ENCODE measurements around the gene NXPH1. TPM values are rescaled to one million over a fixed set of nuclear protein-coding genes. Genes with fewer than 3 reads are reported as not detected.

Gene NXPH1
- total RNA-seq, 1 donor from 2014 or later, result not detected

DNA sequence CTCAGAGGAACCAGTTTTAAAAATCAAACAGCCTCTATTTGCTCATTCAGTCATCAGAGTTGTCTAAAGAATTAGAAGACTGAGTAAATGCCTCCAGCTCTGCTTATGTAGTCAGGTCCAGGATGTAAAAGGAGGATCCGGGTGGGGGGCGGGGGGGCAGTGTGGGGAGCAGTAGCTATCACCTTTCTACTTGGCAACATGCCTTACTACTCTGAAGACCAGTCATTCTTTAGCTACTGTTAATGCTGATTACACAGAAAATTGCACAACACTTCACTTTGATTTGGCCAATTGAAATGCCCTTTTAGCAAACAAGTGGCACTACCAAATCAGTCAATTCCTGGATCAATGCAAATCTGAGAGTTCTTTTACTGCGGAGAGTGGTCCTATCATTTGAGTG lies 164.2 kb downstream of the NXPH1 start:
- no peaks in the 10 kb centered on the region for H3K79me2 ChIP-seq (ENCODE audit: low read depth)
- H3F3A ChIP-seq (ENCODE audit: low read depth), result no peaks in the 10 kb centered on the region
- TF ChIP-seq EZH2phosphoT487 (IDR thresholded peaks at IDR 0.05) (no peak), EZH2 (IDR thresholded peaks at IDR 0.05) (no peak)
- TF ChIP-seq, protein P1, sequence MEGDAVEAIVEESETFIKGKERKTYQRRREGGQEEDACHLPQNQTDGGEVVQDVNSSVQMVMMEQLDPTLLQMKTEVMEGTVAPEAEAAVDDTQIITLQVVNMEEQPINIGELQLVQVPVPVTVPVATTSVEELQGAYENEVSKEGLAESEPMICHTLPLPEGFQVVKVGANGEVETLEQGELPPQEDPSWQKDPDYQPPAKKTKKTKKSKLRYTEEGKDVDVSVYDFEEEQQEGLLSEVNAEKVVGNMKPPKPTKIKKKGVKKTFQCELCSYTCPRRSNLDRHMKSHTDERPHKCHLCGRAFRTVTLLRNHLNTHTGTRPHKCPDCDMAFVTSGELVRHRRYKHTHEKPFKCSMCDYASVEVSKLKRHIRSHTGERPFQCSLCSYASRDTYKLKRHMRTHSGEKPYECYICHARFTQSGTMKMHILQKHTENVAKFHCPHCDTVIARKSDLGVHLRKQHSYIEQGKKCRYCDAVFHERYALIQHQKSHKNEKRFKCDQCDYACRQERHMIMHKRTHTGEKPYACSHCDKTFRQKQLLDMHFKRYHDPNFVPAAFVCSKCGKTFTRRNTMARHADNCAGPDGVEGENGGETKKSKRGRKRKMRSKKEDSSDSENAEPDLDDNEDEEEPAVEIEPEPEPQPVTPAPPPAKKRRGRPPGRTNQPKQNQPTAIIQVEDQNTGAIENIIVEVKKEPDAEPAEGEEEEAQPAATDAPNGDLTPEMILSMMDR (IDR thresholded peaks at IDR 0.05), result no peak
- no peak overlapping the region for H3K4me2 ChIP-seq
- Mint-ChIP-seq H3K4me3 (no peak overlapping the region), H3K9me3 (no peaks in the 10 kb centered on the region), H3K36me3 (no peaks in the 10 kb centered on the region), H3K27ac (no peak overlapping the region), H3K4me1 (no peaks in the 10 kb centered on the region), H3K27me3 (ENCODE audit: insufficient read depth, low read depth) (no peaks in the 10 kb centered on the region)
- no peaks in the 10 kb centered on the region for H3K36me3 ChIP-seq
- H2AFZ ChIP-seq (replicated peaks), result no peak overlapping the region
- H3K27ac ChIP-seq, result no peak overlapping the region
- no peak overlapping the region for H3K9ac ChIP-seq
- H3K9me3 ChIP-seq (ENCODE audit: low read depth), result no peaks in the 10 kb centered on the region
- H3K4me3 ChIP-seq, result no peak overlapping the region
- H4K20me1 ChIP-seq (ENCODE audit: low read depth), result no peaks in the 10 kb centered on the region
- H3K27me3 ChIP-seq, result no peaks in the 10 kb centered on the region
- DNase-seq (ENCODE audit: low spot score), result no peak
- H3K4me1 ChIP-seq, result no peaks in the 10 kb centered on the region

DNA sequence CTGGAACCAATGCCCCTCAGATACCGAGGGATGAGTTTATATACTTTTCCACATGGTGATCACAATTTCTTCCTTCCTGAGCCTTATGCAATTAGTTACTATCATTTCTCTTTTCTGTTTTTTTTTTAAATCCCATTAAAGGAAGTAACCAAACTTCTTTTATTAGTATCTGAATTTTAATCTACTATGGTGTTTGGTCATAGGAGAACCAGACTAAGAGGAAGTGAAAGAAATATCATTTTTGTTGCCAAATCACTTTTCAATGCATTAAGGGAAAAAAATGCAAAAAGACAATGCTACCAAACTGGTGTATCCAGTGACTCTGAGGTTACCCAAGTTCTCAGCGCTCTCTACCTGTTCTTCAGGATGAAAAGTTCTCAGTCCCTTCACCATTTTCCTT lies 167.7 kb downstream of the NXPH1 start:
- Mint-ChIP-seq H3K9me3 (no peaks in the 10 kb centered on the region), H3K27ac (no peak overlapping the region), H3K4me1 (peaks cover under 1% of the 10 kb centered on the region), H3K36me3 (no peaks in the 10 kb centered on the region), H3K4me3 (no peak overlapping the region), H3K27me3 (ENCODE audit: insufficient read depth, low read depth) (no peaks in the 10 kb centered on the region)
- H2AFZ ChIP-seq (replicated peaks), result no peak overlapping the region
- H3F3A ChIP-seq (ENCODE audit: low read depth), result no peaks in the 10 kb centered on the region
- no peaks in the 10 kb centered on the region for H4K20me1 ChIP-seq (ENCODE audit: low read depth)
- no peak for DNase-seq (ENCODE audit: low spot score)
- H3K27ac ChIP-seq, result no peak overlapping the region
- H3K36me3 ChIP-seq, result no peaks in the 10 kb centered on the region
- H3K4me2 ChIP-seq, result no peak overlapping the region
- H3K4me3 ChIP-seq, result no peak overlapping the region
- no peaks in the 10 kb centered on the region for H3K4me1 ChIP-seq
- H3K9ac ChIP-seq, result no peak overlapping the region
- H3K27me3 ChIP-seq, result no peaks in the 10 kb centered on the region
- no peaks in the 10 kb centered on the region for H3K79me2 ChIP-seq (ENCODE audit: low read depth)
- no peaks in the 10 kb centered on the region for H3K9me3 ChIP-seq (ENCODE audit: low read depth)
- TF ChIP-seq, protein P1 (IDR thresholded peaks at IDR 0.05), result no peak
- TF ChIP-seq EZH2phosphoT487 (IDR thresholded peaks at IDR 0.05) (no peak), EZH2 (IDR thresholded peaks at IDR 0.05) (no peak)

DNA sequence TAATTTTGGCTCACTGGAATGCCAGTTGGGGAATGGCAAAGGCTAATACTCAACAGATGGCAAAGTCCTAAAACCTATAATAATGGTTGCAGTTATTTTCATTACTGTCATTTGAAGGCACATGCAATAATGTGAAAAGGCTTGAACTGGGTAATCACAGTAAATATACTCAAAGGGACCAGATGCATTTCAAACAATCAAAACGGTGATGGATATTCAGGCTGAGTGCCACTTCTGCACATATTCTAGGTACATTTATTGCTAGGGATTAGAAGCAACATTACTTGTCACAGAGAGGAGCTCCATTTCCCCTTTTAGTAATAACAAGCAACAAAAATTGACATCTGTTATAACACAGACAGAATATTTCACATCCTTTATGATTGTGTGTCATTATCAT lies 171.8 kb downstream of the NXPH1 start:
- H3K4me2 ChIP-seq, result no peak overlapping the region
- no peak overlapping the region for H3K27ac ChIP-seq
- H2AFZ ChIP-seq (replicated peaks), result no peak overlapping the region
- no peaks in the 10 kb centered on the region for H3K36me3 Mint-ChIP-seq
- no peaks in the 10 kb centered on the region for H3K27me3 Mint-ChIP-seq (ENCODE audit: insufficient read depth, low read depth)
- H4K20me1 ChIP-seq (ENCODE audit: low read depth), result no peaks in the 10 kb centered on the region
- no peak overlapping the region for H3K27ac Mint-ChIP-seq
- H3K27me3 ChIP-seq, result no peaks in the 10 kb centered on the region
- H3K4me3 Mint-ChIP-seq, result no peak overlapping the region
- TF ChIP-seq, protein P1 (IDR thresholded peaks at IDR 0.05), result no peak
- no peak for TF ChIP-seq EZH2phosphoT487 (IDR thresholded peaks at IDR 0.05)
- TF ChIP-seq EZH2 (IDR thresholded peaks at IDR 0.05), result no peak
- no peaks in the 10 kb centered on the region for H3K9me3 Mint-ChIP-seq
- H3K4me1 Mint-ChIP-seq, result peaks cover 2% of the 10 kb centered on the region
- no peaks in the 10 kb centered on the region for H3K79me2 ChIP-seq (ENCODE audit: low read depth)
- no peak overlapping the region for H3K9ac ChIP-seq
- H3F3A ChIP-seq (ENCODE audit: low read depth), result no peaks in the 10 kb centered on the region
- H3K4me1 ChIP-seq, result no peaks in the 10 kb centered on the region
- no peaks in the 10 kb centered on the region for H3K9me3 ChIP-seq (ENCODE audit: low read depth)
- no peaks in the 10 kb centered on the region for H3K36me3 ChIP-seq
- DNase-seq (ENCODE audit: low spot score), result no peak
- H3K4me3 ChIP-seq, result no peak overlapping the region
